BLaER1 treated with 17β-estradiol and CSF1 and Interleukin-3, amounts not matched to agents 10 nM and 100 nM (cell line): ENCODE data around the gene MED13.

Experiments
- H3K27ac ChIP-seq, 11 experiments: shearing (Covaris generic); formaldehyde crosslinking; 2 replicates each; pipeline ENCODE4 v1.8.1; 2022
- H3K27me3 ChIP-seq, 11 experiments: shearing (Covaris generic); formaldehyde crosslinking; 2 replicates each; pipeline ENCODE4 v1.8.1; 2022
- H3K36me3 ChIP-seq, 11 experiments: shearing (Covaris generic); formaldehyde crosslinking; 2 replicates each; pipeline ENCODE4 v1.8.1; 2022
- H3K4me1 ChIP-seq, 10 experiments: shearing (Covaris generic); formaldehyde crosslinking; 2 replicates each; pipeline ENCODE4 v1.8.1; 2022
- H3K4me2 ChIP-seq, 11 experiments: shearing (Covaris generic); formaldehyde crosslinking; 2 replicates each; pipeline ENCODE4 v1.8.1; 2022
- H3K4me3 ChIP-seq, 10 experiments: shearing (Covaris generic); formaldehyde crosslinking; 2 replicates each; pipeline ENCODE4 v1.8.1; 2022
- H3K9ac ChIP-seq, 11 experiments: shearing (Covaris generic); formaldehyde crosslinking; 2 replicates each; pipeline ENCODE4 v1.8.1; 2022
- H3K9me3 ChIP-seq, 11 experiments: shearing (Covaris generic); formaldehyde crosslinking; replicated peaks in 1 of 11; 2 replicates each; pipeline ENCODE4 v1.8.1; 2022
- H4K20me1 ChIP-seq, 11 experiments: shearing (Covaris generic); formaldehyde crosslinking; 2 replicates each; pipeline ENCODE4 v1.8.1; 2022
- Cebpa-rat ChIP-seq, 11 experiments: shearing (Covaris generic); IDR thresholded peaks; 2 replicates each; pipeline ENCODE4 v1.8.1; 2022

The MED13 gene

GRCh38 chr17:62051053-62051452, 14.0 kb downstream of the MED13 start:
- H3K4me2 ChIP-seq = no peak overlapping the region
- H3K36me3 ChIP-seq = peaks cover 94 to 100% (median 95%) of the 10 kb centered on the region in 11 experiments
- peaks cover 0 to 5% (median 0%) of the 10 kb centered on the region in 10 experiments; a peak in 2 of 20 replicates for H3K4me1 ChIP-seq
- no peaks in the 10 kb centered on the region for H3K9me3 ChIP-seq
- H4K20me1 ChIP-seq = peaks cover 47 to 100% (median 97%) of the 10 kb centered on the region in 11 experiments; a peak in 21 of 22 replicates
- no peak for TF ChIP-seq Cebpa-rat (IDR thresholded peaks at IDR 0.05)
- H3K4me3 ChIP-seq = no peak overlapping the region
- H3K27me3 ChIP-seq = no peaks in the 10 kb centered on the region
- H3K27ac ChIP-seq = no peak overlapping the region
- H3K9ac ChIP-seq = no peak overlapping the region

- Histone ChIP-seq H3K36me3 (peaks cover 96 to 100% (median 98%) of the 10 kb centered on the region in 11 experiments), H3K4me1 (peaks cover 0 to 5% (median 0%) of the 10 kb centered on the region in 10 experiments; a peak in 2 of 20 replicates), H3K27ac (no peak overlapping the region), H3K4me2 (no peak overlapping the region), H3K27me3 (no peaks in the 10 kb centered on the region), H3K9me3 (no peaks in the 10 kb centered on the region), H3K9ac (no peak overlapping the region), H3K4me3 (no peak overlapping the region), H4K20me1 (peaks cover 41 to 100% (median 95%) of the 10 kb centered on the region in 11 experiments; a peak in 21 of 22 replicates)
- TF ChIP-seq Cebpa-rat (IDR thresholded peaks at IDR 0.05) = no peak
Measured at GRCh38 chr17:62049299-62049698, 15.8 kb downstream of the MED13 start.

GRCh38 chr17:62048262-62048661, 16.8 kb downstream of the MED13 start:
- Histone ChIP-seq H3K27me3 (no peaks in the 10 kb centered on the region), H3K4me3 (no peak overlapping the region), H3K4me1 (peaks cover 0 to 5% (median 0%) of the 10 kb centered on the region in 10 experiments; a peak in 1 of 20 replicates), H3K36me3 (peaks cover 96 to 100% (median 99%) of the 10 kb centered on the region in 11 experiments), H3K9me3 (no peaks in the 10 kb centered on the region), H4K20me1 (peaks cover 49 to 100% (median 95%) of the 10 kb centered on the region in 11 experiments; a peak in 21 of 22 replicates), H3K4me2 (no peak overlapping the region), H3K9ac (no peak overlapping the region), H3K27ac (no peak overlapping the region)
- TF ChIP-seq Cebpa-rat (IDR thresholded peaks at IDR 0.05) = no peak

GRCh38 chr17:62045517-62045916, 19.6 kb downstream of the MED13 start:
- H3K27me3 ChIP-seq = no peaks in the 10 kb centered on the region
- no peaks in the 10 kb centered on the region for H3K9me3 ChIP-seq
- no peak overlapping the region for H3K4me2 ChIP-seq
- H3K4me1 ChIP-seq = peaks cover 0 to 11% (median 0%) of the 10 kb centered on the region in 10 experiments; a peak in 3 of 20 replicates
- peaks cover 65 to 100% (median 96%) of the 10 kb centered on the region in 11 experiments for H4K20me1 ChIP-seq
- H3K36me3 ChIP-seq = peaks cover 96 to 100% (median 99%) of the 10 kb centered on the region in 11 experiments
- H3K4me3 ChIP-seq = no peak overlapping the region
- H3K27ac ChIP-seq = 0 out of 22 replicates have a peak overlapping the region, but pooled peaks of 1 of the 11 experiments have one; percentile 11
- no peak for TF ChIP-seq Cebpa-rat (IDR thresholded peaks at IDR 0.05)
- no peak overlapping the region for H3K9ac ChIP-seq

- H3K36me3 ChIP-seq = peaks cover 96 to 100% (median 99%) of the 10 kb centered on the region in 11 experiments
- no peak for TF ChIP-seq Cebpa-rat (IDR thresholded peaks at IDR 0.05)
Measured at GRCh38 chr17:62045109-62045508, 20.0 kb downstream of the MED13 start.

GRCh38 chr17:62043602-62044001, 21.5 kb downstream of the MED13 start:
- no peak overlapping the region for H3K4me2 ChIP-seq
- H3K4me1 ChIP-seq = peaks cover 0 to 8% (median 0%) of the 10 kb centered on the region in 10 experiments; a peak in 3 of 20 replicates
- no peak overlapping the region for H3K4me3 ChIP-seq
- H3K27ac ChIP-seq = no peak overlapping the region
- no peaks in the 10 kb centered on the region for H3K27me3 ChIP-seq
- H3K36me3 ChIP-seq = peaks cover 93 to 100% (median 98%) of the 10 kb centered on the region in 11 experiments
- peaks cover 68 to 100% (median 96%) of the 10 kb centered on the region in 11 experiments for H4K20me1 ChIP-seq
- H3K9me3 ChIP-seq = no peaks in the 10 kb centered on the region
- no peak overlapping the region for H3K9ac ChIP-seq
- no peak for TF ChIP-seq Cebpa-rat (IDR thresholded peaks at IDR 0.05)

More at GRCh38 chr17:62045109-62045508, 20.0 kb downstream of the MED13 start:
- no peak overlapping the region for H3K4me2 ChIP-seq
- H3K9ac ChIP-seq = no peak overlapping the region
- no peak overlapping the region for H3K27ac ChIP-seq
- peaks cover 67 to 100% (median 96%) of the 10 kb centered on the region in 11 experiments for H4K20me1 ChIP-seq
- H3K9me3 ChIP-seq = no peaks in the 10 kb centered on the region
- no peak overlapping the region for H3K4me3 ChIP-seq
- H3K4me1 ChIP-seq = peaks cover 0 to 13% (median 0%) of the 10 kb centered on the region in 10 experiments; a peak in 3 of 20 replicates
- no peaks in the 10 kb centered on the region for H3K27me3 ChIP-seq

GRCh38 chr17:62043140-62043539, 21.9 kb downstream of the MED13 start:
- no peak overlapping the region for H3K9ac ChIP-seq
- TF ChIP-seq Cebpa-rat (IDR thresholded peaks at IDR 0.05) = no peak
- H3K36me3 ChIP-seq = peaks cover 89 to 100% (median 97%) of the 10 kb centered on the region in 11 experiments

GRCh38 chr17:62038248-62038647, 26.8 kb downstream of the MED13 start:
- peaks cover 57 to 100% (median 97%) of the 10 kb centered on the region in 11 experiments for H4K20me1 ChIP-seq
- H3K36me3 ChIP-seq = peaks cover 83 to 100% (median 94%) of the 10 kb centered on the region in 11 experiments
- H3K4me2 ChIP-seq = no peak overlapping the region
- H3K9ac ChIP-seq = no peak overlapping the region
- no peaks in the 10 kb centered on the region for H3K27me3 ChIP-seq
- H3K4me3 ChIP-seq = no peak overlapping the region
- peaks cover 0 to 8% (median 0%) of the 10 kb centered on the region in 10 experiments; a peak in 3 of 20 replicates for H3K4me1 ChIP-seq
- H3K27ac ChIP-seq = no peak overlapping the region
- H3K9me3 ChIP-seq = no peaks in the 10 kb centered on the region
- no peak for TF ChIP-seq Cebpa-rat (IDR thresholded peaks at IDR 0.05)

More at GRCh38 chr17:62043140-62043539, 21.9 kb downstream of the MED13 start:
- H3K4me3 ChIP-seq = no peak overlapping the region
- H3K4me2 ChIP-seq = no peak overlapping the region
- peaks cover 0 to 8% (median 0%) of the 10 kb centered on the region in 10 experiments; a peak in 3 of 20 replicates for H3K4me1 ChIP-seq
- no peaks in the 10 kb centered on the region for H3K9me3 ChIP-seq
- peaks cover 69 to 100% (median 95%) of the 10 kb centered on the region in 11 experiments for H4K20me1 ChIP-seq
- H3K27ac ChIP-seq = no peak overlapping the region
- H3K27me3 ChIP-seq = no peaks in the 10 kb centered on the region

- Histone ChIP-seq H3K36me3 (peaks cover 84 to 100% (median 96%) of the 10 kb centered on the region in 11 experiments), H3K9me3 (0 out of 22 replicates have a peak, but pooled peaks cover 0 to 4% (median 0%) of the 10 kb centered on the region in 11 experiments), H3K9ac (no peak overlapping the region), H3K4me1 (no peaks in the 10 kb centered on the region), H3K4me3 (no peak overlapping the region), H3K4me2 (no peak overlapping the region), H4K20me1 (peaks cover 30 to 95% (median 78%) of the 10 kb centered on the region in 11 experiments; a peak in 21 of 22 replicates), H3K27ac (no peak overlapping the region), H3K27me3 (no peaks in the 10 kb centered on the region)
- no peak for TF ChIP-seq Cebpa-rat (IDR thresholded peaks at IDR 0.05)
Measured at GRCh38 chr17:62033317-62033716, 31.8 kb downstream of the MED13 start.
